ENCODE results near the gene LTB4R2. TPM values are rescaled to one million over a fixed set of nuclear protein-coding genes. Genes with fewer than 3 reads are reported as not detected.

The LTB4R2 gene
- total RNA-seq, 1 experiment from 2014 or later = 12.9 TPM

DNA sequence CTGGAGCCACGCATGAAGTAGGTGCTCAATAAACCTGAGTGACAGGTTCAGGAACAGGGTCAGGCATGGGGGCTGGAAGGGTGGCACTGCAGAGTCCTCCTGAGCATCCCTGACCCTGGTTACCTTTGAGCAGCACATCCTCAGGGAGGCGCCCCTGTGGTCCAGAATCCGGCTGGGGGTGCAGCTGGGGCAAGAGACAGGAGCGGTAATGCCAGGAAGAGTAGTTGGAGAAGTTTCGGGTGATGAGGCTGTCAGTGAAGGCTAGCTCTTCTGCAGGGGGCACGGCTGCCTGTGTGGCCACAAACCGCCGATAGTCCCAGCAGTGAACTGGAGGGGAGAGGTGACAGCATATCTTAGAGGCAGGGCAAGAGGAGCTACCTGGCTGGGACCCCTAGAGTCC is 40.6 kb upstream of the LTB4R2 start:
- H3K4me3 Mint-ChIP-seq = no peak overlapping the region
- ATAC-seq (no peak), DNase-seq (ENCODE audit: low spot score) (no peak)
- ChIA-PET POLR2A (interaction anchor here (0.8 kb wide), 1 partner anchor 27 kb away, joined by 3 read pairs; the partner anchor contains the start of gene TINF2), CTCF (interaction anchor here (0.7 to 5.8 kb wide), 5 partner anchors 26 to 163 kb away, joined by 3 to 77 read pairs (median 18); partner anchors contain the start of genes CHMP4A, CIDEB and TINF2)
- H3K27me3 Mint-ChIP-seq (ENCODE audit: low read depth) = no peaks in the 10 kb centered on the region
- no peak overlapping the region for H3K27ac Mint-ChIP-seq
- no peaks in the 10 kb centered on the region for H3K9me3 Mint-ChIP-seq
- H3K4me1 Mint-ChIP-seq = peaks cover 16% of the 10 kb centered on the region
- H3K36me3 Mint-ChIP-seq = peaks cover 4% of the 10 kb centered on the region; the same call in 1 of the 2 replicates
- TF ChIP-seq NR2C2 (CRISPR knock-in tag; IDR thresholded peaks at IDR 0.05) (no peak), IRF2 (CRISPR knock-in tag; IDR thresholded peaks at IDR 0.05; ENCODE audit: borderline replicate concordance, low read depth) (no peak), ZNF416 (CRISPR knock-in tag; IDR thresholded peaks at IDR 0.05) (no peak), ZNF219 (CRISPR knock-in tag; IDR thresholded peaks at IDR 0.05; ENCODE audit: borderline replicate concordance) (no peak), HMGXB4 (CRISPR knock-in tag; IDR thresholded peaks at IDR 0.05) (no peak), TEAD4 (CRISPR knock-in tag; IDR thresholded peaks at IDR 0.05) (no peak), ZNF138 (CRISPR knock-in tag; conservative IDR thresholded peaks at IDR 0.05) (no peak)
- TF ChIP-seq, protein P1, sequence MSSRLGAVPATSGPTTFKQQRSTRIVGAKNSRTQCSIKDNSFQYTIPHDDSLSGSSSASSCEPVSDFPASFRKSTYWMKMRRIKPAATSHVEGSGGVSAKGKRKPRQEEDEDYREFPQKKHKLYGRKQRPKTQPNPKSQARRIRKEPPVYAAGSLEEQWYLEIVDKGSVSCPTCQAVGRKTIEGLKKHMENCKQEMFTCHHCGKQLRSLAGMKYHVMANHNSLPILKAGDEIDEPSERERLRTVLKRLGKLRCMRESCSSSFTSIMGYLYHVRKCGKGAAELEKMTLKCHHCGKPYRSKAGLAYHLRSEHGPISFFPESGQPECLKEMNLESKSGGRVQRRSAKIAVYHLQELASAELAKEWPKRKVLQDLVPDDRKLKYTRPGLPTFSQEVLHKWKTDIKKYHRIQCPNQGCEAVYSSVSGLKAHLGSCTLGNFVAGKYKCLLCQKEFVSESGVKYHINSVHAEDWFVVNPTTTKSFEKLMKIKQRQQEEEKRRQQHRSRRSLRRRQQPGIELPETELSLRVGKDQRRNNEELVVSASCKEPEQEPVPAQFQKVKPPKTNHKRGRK (CRISPR knock-in tag; IDR thresholded peaks at IDR 0.05; ENCODE audit: borderline replicate concordance) = no peak
- TF ChIP-seq, protein P2, sequence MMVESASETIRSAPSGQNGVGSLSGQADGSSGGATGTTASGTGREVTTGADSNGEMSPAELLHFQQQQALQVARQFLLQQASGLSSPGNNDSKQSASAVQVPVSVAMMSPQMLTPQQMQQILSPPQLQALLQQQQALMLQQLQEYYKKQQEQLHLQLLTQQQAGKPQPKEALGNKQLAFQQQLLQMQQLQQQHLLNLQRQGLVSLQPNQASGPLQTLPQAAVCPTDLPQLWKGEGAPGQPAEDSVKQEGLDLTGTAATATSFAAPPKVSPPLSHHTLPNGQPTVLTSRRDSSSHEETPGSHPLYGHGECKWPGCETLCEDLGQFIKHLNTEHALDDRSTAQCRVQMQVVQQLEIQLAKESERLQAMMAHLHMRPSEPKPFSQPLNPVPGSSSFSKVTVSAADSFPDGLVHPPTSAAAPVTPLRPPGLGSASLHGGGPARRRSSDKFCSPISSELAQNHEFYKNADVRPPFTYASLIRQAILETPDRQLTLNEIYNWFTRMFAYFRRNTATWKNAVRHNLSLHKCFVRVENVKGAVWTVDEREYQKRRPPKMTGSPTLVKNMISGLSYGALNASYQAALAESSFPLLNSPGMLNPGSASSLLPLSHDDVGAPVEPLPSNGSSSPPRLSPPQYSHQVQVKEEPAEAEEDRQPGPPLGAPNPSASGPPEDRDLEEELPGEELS (CRISPR knock-in tag; IDR thresholded peaks at IDR 0.05) = no peak

DNA sequence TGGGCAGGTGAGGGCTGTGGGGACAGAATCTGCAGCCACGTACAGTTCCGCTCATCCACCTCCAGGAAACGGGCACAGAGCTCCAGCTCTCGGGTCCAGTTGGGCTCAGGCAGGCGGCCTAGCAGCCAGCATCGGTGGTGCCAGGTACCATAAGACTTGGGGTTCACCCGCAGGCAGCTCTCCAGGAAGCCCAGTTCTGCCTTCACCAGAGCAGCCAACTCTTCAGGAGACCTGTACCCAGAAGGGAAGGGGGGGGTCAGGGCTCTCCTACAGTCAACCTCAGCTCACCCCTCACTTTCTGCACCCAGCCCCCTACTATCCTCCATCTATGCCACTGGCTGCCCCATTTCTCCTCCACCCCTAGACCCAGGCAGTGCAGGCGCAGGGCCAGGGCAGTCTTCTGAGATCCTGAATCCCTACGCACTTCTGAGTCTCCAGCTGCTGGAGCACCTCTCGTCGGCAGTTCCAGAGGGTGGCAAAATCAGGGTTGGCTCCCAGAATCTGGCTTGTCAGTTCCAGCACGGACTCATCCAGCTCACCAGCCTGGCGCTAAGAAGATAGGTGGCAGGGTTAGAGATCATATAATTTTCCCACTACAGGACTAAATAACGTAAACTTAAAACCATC is 39.9 kb upstream of the LTB4R2 start:
- ChIA-PET CTCF (interaction anchor here (1.2 to 5.8 kb wide), 9 partner anchors 14 to 124 kb away, joined by 4 to 77 read pairs (median 9); partner anchors contain the start of genes CHMP4A, CIDEB, DHRS1 and LTB4R), POLR2A (interaction anchor here (0.5 to 1.5 kb wide), 4 partner anchors 28 to 41 kb away, joined by 3 to 20 read pairs (median 3); partner anchors contain the start of gene TINF2)
- ATAC-seq (no peak), DNase-seq (ENCODE audit: low spot score) (no peak)
- Mint-ChIP-seq H3K27ac (no peak overlapping the region), H3K27me3 (ENCODE audit: low read depth) (no peaks in the 10 kb centered on the region), H3K9me3 (no peaks in the 10 kb centered on the region), H3K4me1 (peaks cover 16% of the 10 kb centered on the region), H3K36me3 (peaks cover 4% of the 10 kb centered on the region; the same call in 1 of the 2 replicates), H3K4me3 (peak overlapping the region; percentile 72; the same call in 1 of the 2 replicates)
- TF ChIP-seq ERG (CRISPR knock-in tag; IDR thresholded peaks at IDR 0.05) = no peak
- no peak for TF ChIP-seq NFATC4 (CRISPR knock-in tag; IDR thresholded peaks at IDR 0.05)
- TF ChIP-seq, protein P3, sequence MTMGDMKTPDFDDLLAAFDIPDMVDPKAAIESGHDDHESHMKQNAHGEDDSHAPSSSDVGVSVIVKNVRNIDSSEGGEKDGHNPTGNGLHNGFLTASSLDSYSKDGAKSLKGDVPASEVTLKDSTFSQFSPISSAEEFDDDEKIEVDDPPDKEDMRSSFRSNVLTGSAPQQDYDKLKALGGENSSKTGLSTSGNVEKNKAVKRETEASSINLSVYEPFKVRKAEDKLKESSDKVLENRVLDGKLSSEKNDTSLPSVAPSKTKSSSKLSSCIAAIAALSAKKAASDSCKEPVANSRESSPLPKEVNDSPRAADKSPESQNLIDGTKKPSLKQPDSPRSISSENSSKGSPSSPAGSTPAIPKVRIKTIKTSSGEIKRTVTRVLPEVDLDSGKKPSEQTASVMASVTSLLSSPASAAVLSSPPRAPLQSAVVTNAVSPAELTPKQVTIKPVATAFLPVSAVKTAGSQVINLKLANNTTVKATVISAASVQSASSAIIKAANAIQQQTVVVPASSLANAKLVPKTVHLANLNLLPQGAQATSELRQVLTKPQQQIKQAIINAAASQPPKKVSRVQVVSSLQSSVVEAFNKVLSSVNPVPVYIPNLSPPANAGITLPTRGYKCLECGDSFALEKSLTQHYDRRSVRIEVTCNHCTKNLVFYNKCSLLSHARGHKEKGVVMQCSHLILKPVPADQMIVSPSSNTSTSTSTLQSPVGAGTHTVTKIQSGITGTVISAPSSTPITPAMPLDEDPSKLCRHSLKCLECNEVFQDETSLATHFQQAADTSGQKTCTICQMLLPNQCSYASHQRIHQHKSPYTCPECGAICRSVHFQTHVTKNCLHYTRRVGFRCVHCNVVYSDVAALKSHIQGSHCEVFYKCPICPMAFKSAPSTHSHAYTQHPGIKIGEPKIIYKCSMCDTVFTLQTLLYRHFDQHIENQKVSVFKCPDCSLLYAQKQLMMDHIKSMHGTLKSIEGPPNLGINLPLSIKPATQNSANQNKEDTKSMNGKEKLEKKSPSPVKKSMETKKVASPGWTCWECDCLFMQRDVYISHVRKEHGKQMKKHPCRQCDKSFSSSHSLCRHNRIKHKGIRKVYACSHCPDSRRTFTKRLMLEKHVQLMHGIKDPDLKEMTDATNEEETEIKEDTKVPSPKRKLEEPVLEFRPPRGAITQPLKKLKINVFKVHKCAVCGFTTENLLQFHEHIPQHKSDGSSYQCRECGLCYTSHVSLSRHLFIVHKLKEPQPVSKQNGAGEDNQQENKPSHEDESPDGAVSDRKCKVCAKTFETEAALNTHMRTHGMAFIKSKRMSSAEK (CRISPR knock-in tag; IDR thresholded peaks at IDR 0.05; ENCODE audit: borderline replicate concordance) = no peak
- TF ChIP-seq TEAD4 (CRISPR knock-in tag; IDR thresholded peaks at IDR 0.05) = no peak
- no peak for TF ChIP-seq NR2C2 (CRISPR knock-in tag; IDR thresholded peaks at IDR 0.05)
- no peak for TF ChIP-seq JAZF1 (CRISPR knock-in tag; IDR thresholded peaks at IDR 0.05)
- TF ChIP-seq, protein P4, sequence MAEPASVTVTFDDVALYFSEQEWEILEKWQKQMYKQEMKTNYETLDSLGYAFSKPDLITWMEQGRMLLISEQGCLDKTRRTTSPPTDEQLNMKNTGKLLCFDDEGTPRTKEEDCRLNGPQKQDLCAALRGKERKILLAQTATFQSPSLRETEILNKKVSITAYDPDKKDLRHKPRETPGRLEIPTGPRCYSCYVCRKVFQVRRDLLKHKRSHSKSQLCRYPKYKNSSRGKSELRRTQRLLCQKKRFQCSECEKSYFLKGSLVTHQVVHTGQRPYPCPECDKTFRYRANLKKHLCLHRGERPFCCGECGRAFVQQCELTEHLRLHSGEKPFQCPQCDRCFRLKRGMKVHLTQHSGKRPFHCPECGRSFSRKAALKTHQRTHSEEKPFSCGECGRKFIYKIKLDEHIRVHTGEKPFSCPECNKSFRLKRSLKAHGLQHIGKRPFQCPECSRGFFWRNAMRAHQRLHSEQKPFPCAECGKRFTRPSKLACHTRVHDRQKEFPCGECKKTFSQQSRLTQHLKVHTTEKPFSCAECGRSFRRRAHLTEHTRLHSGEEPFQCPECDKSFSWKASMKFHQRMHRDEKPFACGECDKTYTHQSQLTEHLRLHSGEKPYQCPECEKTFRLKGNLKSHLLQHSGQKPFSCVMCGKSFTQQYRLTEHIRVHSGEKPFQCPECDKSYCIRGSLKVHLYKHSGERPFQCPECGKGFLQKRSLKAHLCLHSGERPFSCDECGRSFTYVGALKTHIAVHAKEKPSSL (CRISPR knock-in tag; conservative IDR thresholded peaks at IDR 0.05) = no peak
- no peak for TF ChIP-seq SMAD4 (CRISPR knock-in tag; IDR thresholded peaks at IDR 0.05)
- TF ChIP-seq GRHL2 (CRISPR knock-in tag; IDR thresholded peaks at IDR 0.05; ENCODE audit: insufficient replicate concordance, severe bottlenecking) = no peak
- TF ChIP-seq NR3C1 (CRISPR knock-in tag; conservative IDR thresholded peaks at IDR 0.05; ENCODE audit: low read depth) = no peak
- TF ChIP-seq TEAD1 (CRISPR knock-in tag; IDR thresholded peaks at IDR 0.05) = no peak
- no peak for TF ChIP-seq ATF1 (CRISPR knock-in tag; IDR thresholded peaks at IDR 0.05)
- no peak for TF ChIP-seq FOXK1 (CRISPR knock-in tag; IDR thresholded peaks at IDR 0.05)

All from WTC11 (cell line).